Right cardiac atrium (tissue), 5 donors: Measurements from ENCODE around the gene CMIP. TPM values are rescaled to one million over a fixed set of nuclear protein-coding genes. Genes with fewer than 3 reads are reported as not detected.

Source experiments
- ATAC-seq, 2 donors: fragments of 200-7000 bp; cut with Tn5 transposase; one replicate each; pipeline versions ENCODE4 v1.8.0 to v1.9.1; 2020; ENCODE audit warnings: moderate library complexity in 2 of 2, mild to moderate bottlenecking in 1 of 2
- DNase-seq, 3 donors: peaks; one replicate each; pipeline ENCODE4 v3.0.0-alpha.2; 2020
- H3K27ac ChIP-seq: one replicate; pipeline ENCODE4 v1.5.1; 2013; ENCODE audit warnings: mild to moderate bottlenecking, low read length, control low read depth, moderate library complexity
- H3K27me3 ChIP-seq: one replicate; pipeline ENCODE4 v1.6.1; 2013; ENCODE audit not compliant: control insufficient read depth, insufficient read depth
- H3K4me1 ChIP-seq: one replicate; pipeline ENCODE4 v1.6.1; 2013; ENCODE audit warnings: low read length; ENCODE audit not compliant: control insufficient read depth, insufficient read depth
- H3K4me3 ChIP-seq: one replicate; pipeline ENCODE4 v1.5.1; 2013; ENCODE audit warnings: low read length, control low read depth
- H3K9me3 ChIP-seq: one replicate; pipeline ENCODE4 v1.6.1; 2013; ENCODE audit warnings: low read length; ENCODE audit not compliant: control insufficient read depth
- WGBS: extraction: QIAGEN DNeasy Blood & Tissue Kit; methylation state at CpG from one replicate; pipeline ENCODE4 v1.1.7; 2013; 5-methylcytosine and 5-hydroxymethylcytosine counted together
- intact Hi-C, 4 donors: fragments of 100-400 bp; cut with DNase I; formaldehyde crosslinking; loops; one replicate each; pipeline versions ENCODE4 v1.11.0 to v1.14.0; 2022 to 2023
- polyA plus RNA-seq: library from polyadenylated mRNA; stranded (reverse); fragments of 200-250 nt; gene quantifications from one replicate; pipeline ENCODE4 v1.2.3, GENCODE V29; 2013
- total RNA-seq, 4 donors: library from RNA; stranded (reverse); fragmentation: NEBNext Ultra II Directional; extraction: Animal tissue kit (Norgen Biotek cat#: 25700); gene quantifications; one replicate each; pipeline ENCODE4 v1.2.1, GENCODE V29; 2021
- donor health status: healthy with polysubstance abuse.
- donor health status: DM: no; HTN: yes; CAD: no.
- donor health status: DM: no; HTN: no; CAD: no.
- donor health status: DM: no; HTN: yes; CAD: no; lungs with severe emphysema.
- donor health status: DM: yes; HTN: yes; CAD: no.

CMIP gene
- total and polyA plus RNA-seq, 5 donors: 9.0 to 29.0 (median 19.2) TPM

DNA sequence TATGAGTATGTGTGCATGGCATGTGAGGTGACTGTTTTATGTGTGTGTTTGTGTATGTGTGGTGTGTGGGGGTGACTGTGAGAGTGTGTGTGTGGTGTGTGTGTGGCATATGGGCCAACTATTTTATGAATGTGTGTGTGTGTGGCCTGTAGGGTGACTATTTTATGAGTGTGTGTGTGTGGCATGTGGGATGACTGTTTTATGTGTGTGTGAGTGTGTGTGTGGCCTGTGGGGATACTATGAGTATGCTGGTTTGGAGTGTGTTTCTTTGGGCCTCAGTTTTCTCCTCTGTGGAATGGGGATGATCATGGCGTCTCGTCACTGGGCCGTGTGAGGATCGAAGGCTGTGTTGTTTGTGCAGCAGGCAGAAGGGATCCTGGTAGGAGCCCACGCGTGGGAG is 182.4 kb downstream of the CMIP start:
- intact Hi-C loops: loop anchor here in 1 of 4 donors (10.0 kb wide), 1 partner anchor 222 kb away; no protein-coding TSS in a partner anchor
- WGBS: 97% methylated on average over 6 of the region's 6 CpGs

DNA sequence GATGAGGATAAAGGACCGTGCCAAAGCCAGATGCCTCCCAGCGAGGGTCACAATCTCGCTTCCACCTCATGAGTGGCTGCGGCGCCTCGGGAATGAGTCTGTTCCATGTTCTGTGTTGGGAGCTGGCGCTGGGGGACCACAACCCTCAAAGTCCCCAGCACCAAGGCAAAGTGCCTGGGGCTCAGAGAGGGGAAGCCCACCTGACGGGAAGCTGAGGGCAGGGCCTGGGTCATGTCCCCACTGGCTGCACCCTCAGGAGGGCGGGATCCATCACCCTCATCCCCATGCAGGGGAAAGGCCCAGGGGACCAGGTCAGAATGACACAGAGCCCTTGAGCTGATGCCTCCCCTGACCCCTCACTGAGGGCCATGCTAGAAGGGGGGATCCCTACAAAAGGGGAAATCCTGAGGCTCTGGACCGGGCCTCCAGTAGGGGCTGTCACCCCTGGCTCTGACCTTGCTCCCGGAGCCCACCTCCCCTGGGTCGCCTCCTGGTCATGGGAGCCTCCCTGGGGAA is 183.2 kb downstream of the CMIP start:
- peaks cover 11% of the 10 kb centered on the region for H3K4me1 ChIP-seq
- intact Hi-C loops: loop anchor here in 1 of 4 donors (10.0 kb wide), 1 partner anchor 223 kb away; no protein-coding TSS in a partner anchor
- no peaks in the 10 kb centered on the region for H3K9me3 ChIP-seq
- DNase-seq (no peak), ATAC-seq (no peak)
- no peak overlapping the region for H3K4me3 ChIP-seq
- no peaks in the 10 kb centered on the region for H3K27me3 ChIP-seq
- WGBS: 91% methylated on average over 12 of the region's 12 CpGs
- H3K27ac ChIP-seq: no peak overlapping the region

More for the DNA sequence above, 182.4 kb downstream of the CMIP start:
- Histone ChIP-seq H3K4me1 (peaks cover 11% of the 10 kb centered on the region), H3K27me3 (no peaks in the 10 kb centered on the region), H3K4me3 (no peak overlapping the region), H3K27ac (no peak overlapping the region), H3K9me3 (no peaks in the 10 kb centered on the region)
- no peak for DNase-seq
- no peak for ATAC-seq

DNA sequence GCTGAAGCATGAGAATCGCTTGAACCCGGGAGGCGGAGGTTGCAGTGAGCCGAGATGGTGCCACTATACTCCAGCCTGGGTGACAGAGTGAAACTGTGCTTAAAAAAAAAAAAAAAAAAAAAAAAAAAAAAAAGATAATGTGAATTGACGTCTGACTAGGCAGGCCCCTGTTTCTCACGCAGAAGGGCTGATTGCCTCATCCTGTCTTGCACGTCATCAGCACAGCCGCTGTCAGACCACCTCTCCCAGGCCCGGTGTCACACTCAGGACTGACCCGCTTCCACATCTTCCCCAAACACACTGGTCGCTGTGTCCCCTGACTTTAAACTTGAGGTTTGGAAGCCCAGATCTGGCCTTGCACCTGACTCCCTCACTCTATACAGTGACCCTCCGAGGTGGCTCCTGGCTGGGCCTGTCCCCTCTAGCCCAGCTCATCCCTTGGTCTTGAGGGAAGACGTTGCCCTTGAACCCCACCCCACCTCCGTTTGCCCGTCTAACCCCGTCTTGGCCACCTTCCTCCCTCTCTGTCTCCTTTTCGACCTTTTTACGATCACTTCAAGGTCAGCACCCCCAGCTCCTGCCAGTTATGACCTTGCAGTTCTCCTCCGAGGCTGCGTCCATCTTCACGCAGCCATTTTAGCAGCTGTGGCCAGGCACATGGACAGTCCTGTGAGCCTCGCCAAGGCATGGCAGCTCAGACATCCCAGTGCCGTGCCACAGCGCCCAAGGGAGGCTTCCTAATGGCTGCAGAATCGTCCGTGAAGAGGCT is 184.6 kb downstream of the CMIP start:
- H3K27ac ChIP-seq: no peak overlapping the region
- DNase-seq (no peak), ATAC-seq (no peak)
- H3K4me3 ChIP-seq: no peak overlapping the region
- 92% methylated on average over 26 of the region's 26 CpGs for WGBS
- no peaks in the 10 kb centered on the region for H3K9me3 ChIP-seq
- H3K4me1 ChIP-seq: peaks cover 11% of the 10 kb centered on the region
- intact Hi-C loops: loop anchor here in 1 of 4 donors (10.0 kb wide), 1 partner anchor 224 kb away; no protein-coding TSS in a partner anchor
- no peaks in the 10 kb centered on the region for H3K27me3 ChIP-seq

DNA sequence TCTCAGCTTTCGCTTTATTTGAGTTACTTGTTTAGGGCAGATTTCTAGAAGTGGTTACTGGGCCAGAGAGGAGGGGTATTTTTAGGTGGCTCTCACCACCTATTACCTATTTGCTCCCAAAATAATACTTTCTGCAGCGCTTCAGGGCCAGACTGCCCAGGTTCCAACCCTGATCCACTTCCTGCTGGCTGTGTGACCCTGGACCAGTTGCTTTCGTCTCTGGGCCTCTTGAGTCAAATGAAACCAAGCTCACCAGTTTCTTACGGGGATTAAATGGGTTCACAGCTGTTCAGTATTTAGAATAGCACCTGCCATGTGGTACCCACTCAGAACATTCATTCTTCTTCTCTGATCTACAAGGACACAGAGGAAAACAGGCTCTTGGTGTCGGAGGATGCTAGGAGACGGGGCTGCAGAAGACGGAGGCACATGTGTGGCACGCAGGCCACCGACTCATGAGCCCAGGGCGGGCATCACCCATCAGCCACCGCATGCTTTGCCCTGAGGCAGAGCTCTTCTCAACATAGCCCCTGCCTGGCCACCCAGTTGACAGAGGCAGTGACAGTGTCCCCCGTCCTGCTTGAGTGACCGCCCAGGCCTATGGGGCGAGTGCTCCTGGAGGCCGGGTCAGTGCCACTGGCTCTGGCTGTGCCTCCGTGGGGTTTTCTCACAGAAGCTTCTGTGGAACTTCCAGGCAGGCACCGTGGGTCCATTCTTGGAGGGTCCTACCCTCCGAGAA is 185.5 kb downstream of the CMIP start:
- intact Hi-C loops: loop anchor here in 1 of 4 donors (10.0 kb wide), 2 partner anchors 85 to 225 kb away; no protein-coding TSS in a partner anchor
- H3K27ac ChIP-seq: no peak overlapping the region
- DNase-seq: no peak
- no peaks in the 10 kb centered on the region for H3K9me3 ChIP-seq
- H3K4me3 ChIP-seq: no peak overlapping the region
- H3K27me3 ChIP-seq: no peaks in the 10 kb centered on the region
- peaks cover 9% of the 10 kb centered on the region for H3K4me1 ChIP-seq
- WGBS: 94% methylated on average over 18 of the region's 18 CpGs
- ATAC-seq: no peak

DNA sequence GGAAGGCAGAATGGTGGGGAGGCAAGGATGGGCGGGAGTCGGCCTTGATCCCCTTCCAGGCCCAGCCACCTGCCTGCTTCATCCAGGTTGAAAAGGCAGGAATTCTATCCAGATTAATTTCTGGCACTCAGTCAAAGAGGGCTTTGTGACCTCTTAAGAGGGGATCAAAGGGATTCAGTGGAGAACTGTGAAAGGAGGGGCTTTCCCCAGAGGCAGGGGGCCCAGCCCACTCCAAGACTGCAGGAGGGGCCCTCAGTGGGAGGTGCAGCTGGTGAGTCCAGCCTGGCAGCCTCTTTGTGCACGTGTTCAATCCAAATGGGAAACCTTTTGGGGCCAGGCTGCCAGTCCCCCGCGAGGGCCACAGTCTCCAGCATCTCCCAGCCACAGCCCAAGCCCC is 186.0 kb downstream of the CMIP start:
- intact Hi-C loops: loop anchor here in 1 of 4 donors (10.0 kb wide), 1 partner anchor 84 kb away; no protein-coding TSS in a partner anchor
- no peak for DNase-seq

DNA sequence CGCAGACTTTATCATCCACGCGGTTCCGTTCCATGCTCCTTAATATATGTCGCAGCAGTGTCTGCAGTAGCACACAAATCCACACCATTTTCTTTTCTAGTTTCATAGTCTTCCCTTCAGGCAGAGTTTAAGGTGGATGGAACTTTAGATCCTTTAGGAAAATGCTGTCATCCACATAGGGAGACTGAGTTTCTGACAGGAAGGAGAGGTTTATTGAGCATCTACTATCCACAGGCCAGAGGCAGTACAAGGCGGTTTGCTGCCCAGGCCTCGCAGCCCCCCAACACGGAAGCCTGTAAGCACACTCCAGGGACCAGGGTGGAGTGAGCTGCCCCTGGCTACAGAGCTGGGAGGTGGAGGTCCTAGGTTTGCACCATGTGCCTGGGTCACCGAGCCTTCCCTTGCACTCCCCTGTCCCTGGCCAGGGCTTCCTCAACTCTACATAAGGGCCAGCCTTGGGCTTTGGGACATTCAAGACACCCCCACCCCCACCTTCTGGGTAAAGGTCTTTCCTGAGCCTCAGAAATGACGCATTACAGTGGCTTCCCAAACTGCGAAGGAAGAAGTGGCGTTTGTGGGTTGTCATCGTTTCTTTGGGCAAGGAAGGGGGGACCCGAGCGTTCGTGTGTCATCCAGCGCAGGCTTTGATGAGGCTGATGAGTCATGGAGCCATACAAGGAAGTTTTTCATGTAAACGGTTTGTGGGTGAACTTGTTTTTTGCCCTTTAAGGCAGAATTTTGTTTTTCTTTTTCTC is 188.0 kb downstream of the CMIP start:
- H3K27me3 ChIP-seq: no peaks in the 10 kb centered on the region
- WGBS: 88% methylated on average over 18 of the region's 18 CpGs
- H3K4me3 ChIP-seq: no peak overlapping the region
- ATAC-seq: no peak
- DNase-seq: no peak
- H3K9me3 ChIP-seq: no peaks in the 10 kb centered on the region
- no peak overlapping the region for H3K27ac ChIP-seq
- H3K4me1 ChIP-seq: no peaks in the 10 kb centered on the region
- intact Hi-C loops: loop anchor here in 1 of 4 donors (10.0 kb wide), 1 partner anchor 82 kb away; no protein-coding TSS in a partner anchor

More for the DNA sequence above, 186.0 kb downstream of the CMIP start:
- peaks cover 4% of the 10 kb centered on the region for H3K4me1 ChIP-seq
- H3K9me3 ChIP-seq: no peaks in the 10 kb centered on the region
- H3K4me3 ChIP-seq: no peak overlapping the region
- no peaks in the 10 kb centered on the region for H3K27me3 ChIP-seq
- 88% methylated on average over 5 of the region's 5 CpGs for WGBS
- no peak for ATAC-seq
- H3K27ac ChIP-seq: no peak overlapping the region

DNA sequence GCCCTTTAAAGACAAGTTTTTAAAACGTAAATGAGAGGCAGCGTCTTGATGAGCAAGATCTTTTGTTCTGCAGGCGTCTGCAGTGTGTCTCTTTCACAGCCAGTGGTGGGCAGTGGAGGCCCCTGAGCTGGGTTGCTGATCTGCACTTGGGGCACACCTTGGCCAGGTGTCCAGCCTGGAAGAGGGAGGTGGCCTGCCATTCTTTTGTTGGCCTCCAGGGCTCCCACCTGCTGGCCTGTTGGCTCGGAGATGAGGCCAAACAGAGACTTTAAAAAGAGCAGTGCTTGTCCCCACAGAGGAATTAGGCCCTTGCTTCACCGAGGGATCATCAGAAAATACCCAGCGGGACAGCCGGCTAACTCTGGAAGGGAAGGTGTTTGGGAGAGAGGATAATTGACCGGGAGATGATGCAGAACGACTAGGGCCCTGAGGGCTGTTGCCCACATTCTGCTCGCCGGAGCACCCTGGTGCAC is 188.6 kb downstream of the CMIP start:
- ATAC-seq (no peak), DNase-seq (no peak)
- WGBS: 81% methylated on average over 11 of the region's 11 CpGs
- H3K9me3 ChIP-seq: no peaks in the 10 kb centered on the region
- H3K4me1 ChIP-seq: no peaks in the 10 kb centered on the region
- intact Hi-C loops: loop anchor here in 1 of 4 donors (10.0 kb wide), 1 partner anchor 82 kb away; no protein-coding TSS in a partner anchor
- no peaks in the 10 kb centered on the region for H3K27me3 ChIP-seq
- no peak overlapping the region for H3K4me3 ChIP-seq
- H3K27ac ChIP-seq: no peak overlapping the region

DNA sequence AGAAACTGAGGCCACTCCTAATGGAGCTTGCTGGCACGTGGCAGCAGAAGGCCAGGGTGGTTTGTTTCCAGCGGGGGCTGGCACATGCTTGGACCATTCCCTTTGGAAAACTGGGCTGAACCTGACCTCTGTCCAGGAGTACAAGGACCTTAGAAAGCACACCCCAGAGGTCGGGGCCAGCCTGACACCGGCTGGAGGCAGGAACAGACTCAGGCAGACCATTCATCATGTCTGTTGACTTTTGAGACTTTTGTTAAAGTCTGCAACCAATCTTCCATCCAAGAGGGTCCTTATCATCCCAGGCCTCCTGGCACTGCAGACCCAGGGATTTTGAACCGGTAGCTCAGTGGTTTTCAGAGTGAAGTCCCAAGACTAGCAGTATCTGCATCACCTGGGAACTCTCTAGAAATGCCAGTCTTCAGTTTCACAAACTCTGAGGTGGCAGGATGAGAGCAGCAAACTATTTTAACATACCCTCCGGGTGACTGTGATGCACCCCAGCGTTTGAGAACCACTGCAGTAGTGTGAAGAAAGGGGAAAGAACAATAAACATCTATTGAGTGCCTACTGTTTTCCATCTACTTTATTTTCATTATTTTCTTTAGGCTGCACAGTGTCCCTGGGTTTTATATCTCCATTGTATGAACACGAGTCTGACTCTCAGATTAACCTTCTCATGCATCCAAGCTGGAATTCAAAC is 189.2 kb downstream of the CMIP start:
- ATAC-seq (peak in 1 of 2 donors; percentile 45), DNase-seq (no peak)
- no peaks in the 10 kb centered on the region for H3K27me3 ChIP-seq

DNA sequence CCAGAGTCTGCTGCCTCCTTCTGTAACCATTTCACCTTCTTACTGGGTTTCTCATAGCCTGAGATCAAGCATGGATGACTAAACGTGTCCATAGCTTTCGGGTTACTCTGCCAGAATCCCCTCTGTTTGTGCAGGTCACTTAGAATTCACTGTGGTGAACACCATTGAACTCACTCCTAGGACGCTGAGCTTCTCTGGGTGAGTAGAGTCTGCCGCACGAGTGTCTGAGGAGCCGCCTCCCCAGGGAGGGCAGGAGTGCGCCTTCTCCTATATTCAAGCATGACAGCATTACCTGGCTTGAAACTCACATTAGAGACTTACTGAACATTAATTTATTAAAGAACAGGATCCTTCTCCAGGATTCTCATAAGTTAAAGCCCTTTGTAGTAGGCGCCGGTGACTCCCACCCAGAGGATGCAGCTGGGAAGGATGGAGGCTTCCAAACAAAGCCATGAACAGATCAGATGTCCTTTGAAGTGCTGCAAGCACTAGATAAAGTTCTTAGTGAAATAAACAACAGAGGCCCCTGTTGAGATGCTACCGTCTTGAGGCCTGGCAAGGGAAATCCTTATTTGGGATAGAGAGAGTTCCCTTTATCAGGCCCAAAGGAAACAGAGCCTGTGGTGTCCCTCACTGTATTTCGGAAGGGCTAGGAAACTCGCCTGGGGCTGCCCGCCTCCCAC is 189.9 kb downstream of the CMIP start:
- ATAC-seq (peak in 1 of 2 donors; percentile 10), DNase-seq (no peak)
- Histone ChIP-seq H3K4me3 (no peak overlapping the region), H3K4me1 (no peaks in the 10 kb centered on the region), H3K27me3 (no peaks in the 10 kb centered on the region), H3K9me3 (no peaks in the 10 kb centered on the region), H3K27ac (no peak overlapping the region)
- 59% methylated on average over 13 of the region's 13 CpGs for WGBS
- intact Hi-C loops: loop anchor here in 1 of 4 donors (10.0 kb wide), 1 partner anchor 80 kb away; no protein-coding TSS in a partner anchor

More for the DNA sequence above, 189.2 kb downstream of the CMIP start:
- Histone ChIP-seq H3K27ac (no peak overlapping the region), H3K4me3 (no peak overlapping the region), H3K4me1 (no peaks in the 10 kb centered on the region), H3K9me3 (no peaks in the 10 kb centered on the region)
- intact Hi-C loops: loop anchor here in 1 of 4 donors (10.0 kb wide), 1 partner anchor 81 kb away; no protein-coding TSS in a partner anchor
- 75% methylated on average over 8 of the region's 8 CpGs for WGBS
